Measurements from ENCODE around the gene AP2B1. TPM values are rescaled to one million over a fixed set of nuclear protein-coding genes. Genes with fewer than 3 reads are reported as not detected.

Gene AP2B1
- total RNA-seq, 2 donors from 2014 or later: 255 to 258 TPM

GRCh38 chr17:35745246-35745645 is 158.1 kb downstream of the AP2B1 start:
- peaks cover 64% of the 10 kb centered on the region for H3K27me3 Mint-ChIP-seq (ENCODE audit: insufficient read depth)
- no peak overlapping the region for H3K27ac Mint-ChIP-seq
- no peak for TF ChIP-seq CTCF (conservative IDR thresholded peaks at IDR 0.05)
- Histone ChIP-seq H3K9ac (ENCODE audit: extremely low read depth, low read length, poor library complexity, severe bottlenecking) (no peak overlapping the region), H3K4me3 (ENCODE audit: low read length) (no peak overlapping the region), H3K9me3 (ENCODE audit: control insufficient read depth, low read length) (no peaks in the 10 kb centered on the region), H3K27me3 (ENCODE audit: control insufficient read depth, insufficient read depth, low read length, poor library complexity, severe bottlenecking) (peaks cover 50% of the 10 kb centered on the region), H3K27ac (ENCODE audit: low read depth, low read length) (no peak overlapping the region), H3K4me1 (ENCODE audit: control insufficient read depth, insufficient read depth, low read length) (no peaks in the 10 kb centered on the region), H3K36me3 (ENCODE audit: control insufficient read depth, insufficient read depth, low read length) (no peaks in the 10 kb centered on the region)
- WGBS, 2 experiments (ENCODE audit: insufficient coverage in 1 of 2, insufficient read length in 1 of 2): 88 to 92% methylated on average over 4 to 7 of the region's 7 CpGs
- no peaks in the 10 kb centered on the region for H3K36me3 Mint-ChIP-seq (ENCODE audit: low read depth)
- H3K4me1 Mint-ChIP-seq: peaks cover 6% of the 10 kb centered on the region
- peaks cover 4% of the 10 kb centered on the region for H3K9me3 Mint-ChIP-seq
- no peak overlapping the region for H3K4me3 Mint-ChIP-seq
- DNase-seq: no peak

- no peak overlapping the region for H3K4me3 ChIP-seq (ENCODE audit: low read length)
- H3K9me3 Mint-ChIP-seq: peaks cover 1% of the 10 kb centered on the region
- H3K36me3 ChIP-seq (ENCODE audit: control insufficient read depth, insufficient read depth, low read length): no peaks in the 10 kb centered on the region
- no peak for DNase-seq
- peaks cover 7% of the 10 kb centered on the region for H3K4me1 Mint-ChIP-seq
- no peaks in the 10 kb centered on the region for H3K36me3 Mint-ChIP-seq (ENCODE audit: low read depth)
- no peaks in the 10 kb centered on the region for H3K4me1 ChIP-seq (ENCODE audit: control insufficient read depth, insufficient read depth, low read length)
- peaks cover 64% of the 10 kb centered on the region for H3K27me3 Mint-ChIP-seq (ENCODE audit: insufficient read depth)
- no peak for TF ChIP-seq CTCF (conservative IDR thresholded peaks at IDR 0.05)
- H3K27me3 ChIP-seq (ENCODE audit: control insufficient read depth, insufficient read depth, low read length, poor library complexity, severe bottlenecking): peaks cover 50% of the 10 kb centered on the region
- no peak overlapping the region for H3K27ac ChIP-seq (ENCODE audit: low read depth, low read length)
- no peaks in the 10 kb centered on the region for H3K9me3 ChIP-seq (ENCODE audit: control insufficient read depth, low read length)
- H3K4me3 Mint-ChIP-seq: no peak overlapping the region
- H3K27ac Mint-ChIP-seq: no peak overlapping the region
- 86 to 94% methylated on average over 7 to 15 of the region's 15 CpGs for WGBS, 2 experiments (ENCODE audit: insufficient coverage in 1 of 2, insufficient read length in 1 of 2)
- no peak overlapping the region for H3K9ac ChIP-seq (ENCODE audit: extremely low read depth, low read length, poor library complexity, severe bottlenecking)
Observed at GRCh38 chr17:35745749-35746320, 158.7 kb downstream of the AP2B1 start.

- no peak overlapping the region for H3K4me3 ChIP-seq (ENCODE audit: low read length)
- peak; percentile 96 for DNase-seq
- H3K9me3 ChIP-seq (ENCODE audit: control insufficient read depth, low read length): no peaks in the 10 kb centered on the region
- no peak overlapping the region for H3K27ac Mint-ChIP-seq
- no peaks in the 10 kb centered on the region for H3K36me3 Mint-ChIP-seq (ENCODE audit: low read depth)
- no peak overlapping the region for H3K27ac ChIP-seq (ENCODE audit: low read depth, low read length)
- H3K4me1 ChIP-seq (ENCODE audit: control insufficient read depth, insufficient read depth, low read length): no peaks in the 10 kb centered on the region
- no peaks in the 10 kb centered on the region for H3K36me3 ChIP-seq (ENCODE audit: control insufficient read depth, insufficient read depth, low read length)
- H3K9ac ChIP-seq (ENCODE audit: extremely low read depth, low read length, poor library complexity, severe bottlenecking): no peak overlapping the region
- no peaks in the 10 kb centered on the region for H3K9me3 Mint-ChIP-seq
- no peak overlapping the region for H3K4me3 Mint-ChIP-seq
- H3K27me3 Mint-ChIP-seq (ENCODE audit: insufficient read depth): peaks cover 54% of the 10 kb centered on the region
- H3K4me1 Mint-ChIP-seq: peaks cover 4% of the 10 kb centered on the region
- peak; percentile 91 for TF ChIP-seq CTCF (conservative IDR thresholded peaks at IDR 0.05)
- peaks cover 36% of the 10 kb centered on the region for H3K27me3 ChIP-seq (ENCODE audit: control insufficient read depth, insufficient read depth, low read length, poor library complexity, severe bottlenecking)
- 0 to 51% methylated on average over 3 to 12 of the region's 12 CpGs for WGBS, 2 experiments (ENCODE audit: insufficient coverage in 1 of 2, insufficient read length in 1 of 2)
Observed at GRCh38 chr17:35747540-35748017, 160.5 kb downstream of the AP2B1 start.
